NOMO-1 (cell line): ENCODE measurements around the gene TAOK1.
"Not testable (repeated sequence)": the region's sequence is repeated elsewhere in the genome, so short reads cannot be mapped to it uniquely, and the experiment has no call there.

Experiments used
- DNase-seq, 2 experiments: peaks; one replicate each; lab custom pipeline; 2025; ENCODE audit not compliant: unreplicated experiment in 2 of 2; lab: John Stamatoyannopoulos, UW

Gene TAOK1

GRCh38 chr17:29389982-29390850 is at the start of gene TAOK1:
Gene TAOK1 (plus strand): TSS chr17:29390363. CDS start chr17:29451549, 61,186 bp downstream.
- DNase-seq: peak; percentile 95 to 96

- DNase-seq: peak; percentile 48 to 70
Measured at GRCh38 chr17:29341726-29342125, 48.4 kb upstream of the TAOK1 start.

- peak; percentile 40 to 69 for DNase-seq
Measured at GRCh38 chr17:29342158-29342765, 47.9 kb upstream of the TAOK1 start.

GRCh38 chr17:29344201-29344856 is 45.8 kb upstream of the TAOK1 start:
- no peak for DNase-seq

- DNase-seq: no peak
Measured at GRCh38 chr17:29345066-29345465, 45.1 kb upstream of the TAOK1 start.

GRCh38 chr17:29345470-29345869 is 44.7 kb upstream of the TAOK1 start:
- DNase-seq: not testable (repeated sequence)

GRCh38 chr17:29346462-29346861 is 43.7 kb upstream of the TAOK1 start:
- no peak for DNase-seq

GRCh38 chr17:29347831-29348629 is 42.1 kb upstream of the TAOK1 start:
- no peak for DNase-seq

- DNase-seq: no peak
Measured at GRCh38 chr17:29349409-29349808, 40.8 kb upstream of the TAOK1 start.

GRCh38 chr17:29352146-29352545 is 38.0 kb upstream of the TAOK1 start:
- DNase-seq: no peak

GRCh38 chr17:29357232-29357631 is 32.9 kb upstream of the TAOK1 start:
- DNase-seq: no peak

- DNase-seq: peak; percentile 12 to 77
Measured at GRCh38 chr17:29357821-29358232, 32.3 kb upstream of the TAOK1 start.

- DNase-seq: no peak
Measured at GRCh38 chr17:29358416-29358815, 31.7 kb upstream of the TAOK1 start.

GRCh38 chr17:29359777-29360176 is 30.4 kb upstream of the TAOK1 start:
- DNase-seq: no peak

- DNase-seq: no peak
Measured at GRCh38 chr17:29363716-29364115, 26.4 kb upstream of the TAOK1 start.

- no peak for DNase-seq
Measured at GRCh38 chr17:29364691-29365090, 25.5 kb upstream of the TAOK1 start.

GRCh38 chr17:29368161-29368560 is 22.0 kb upstream of the TAOK1 start:
- no peak for DNase-seq

- no peak for DNase-seq
Measured at GRCh38 chr17:29368926-29369325, 21.2 kb upstream of the TAOK1 start.

- DNase-seq: peak; percentile 36 to 72
Measured at GRCh38 chr17:29369831-29370735, 20.1 kb upstream of the TAOK1 start.
